ENCODE measurements around the gene COX6B2. TPM values are rescaled to one million over a fixed set of nuclear protein-coding genes. Genes with fewer than 3 reads are reported as not detected.

Gene COX6B2
- total and polyA plus RNA-seq, 4 experiments from 2014 or later, result 0.38 TPM; not detected in 3

- no peak for DNase-seq
- no peaks in the 10 kb centered on the region for H3K36me3 Mint-ChIP-seq
- H3K4me3 Mint-ChIP-seq, result no peak overlapping the region
- Histone ChIP-seq H3K9me3 (ENCODE audit: control insufficient read depth in 1 of 2, low read length in 2 of 2) (no peaks in the 10 kb centered on the region), H3K36me3 (ENCODE audit: insufficient read depth, low read length) (no peaks in the 10 kb centered on the region), H3K4me3 (ENCODE audit: low read length in 2 of 2) (no peak overlapping the region), H3K4me1 (ENCODE audit: insufficient read depth, low read length) (peaks cover 11% of the 10 kb centered on the region), H3K27me3 (ENCODE audit: insufficient read depth, low read length) (no peaks in the 10 kb centered on the region), H3K27ac (ENCODE audit: low read depth, low read length) (no peak overlapping the region)
- no peaks in the 10 kb centered on the region for H3K9me3 Mint-ChIP-seq
- no peaks in the 10 kb centered on the region for H3K27me3 Mint-ChIP-seq
- ChIA-PET POLR2A (ENCODE audit: partially characterized antibody) (interaction anchor here (0.6 kb wide), 1 partner anchor 101 kb away, joined by 3 read pairs; no protein-coding TSS in a partner anchor), CTCF (ENCODE audit: partially characterized antibody) (interaction anchor here (2.0 to 2.2 kb wide), 2 partner anchors 14 to 198 kb away, joined by 5 to 7 read pairs; no protein-coding TSS in a partner anchor)
- intact Hi-C loops (cut with micrococcal nuclease), result no loop called here
- peak overlapping the region in 1 of 7 donors; percentile 70 for H3K27ac Mint-ChIP-seq
- H3K4me1 Mint-ChIP-seq, result peaks cover 6 to 17% (median 10%) of the 10 kb centered on the region in 4 donors
Measured at GRCh38 chr19:55305983-55306562, 48.4 kb downstream of the COX6B2 start.

GRCh38 chr19:55305491-55305890 is 49.0 kb downstream of the COX6B2 start:
- peak overlapping the region in 1 of 8 donors; percentile 27 for H3K4me3 Mint-ChIP-seq
- POLR2A ChIA-PET (ENCODE audit: partially characterized antibody), result interaction anchor here (0.6 kb wide), 1 partner anchor 102 kb away, joined by 3 read pairs; no protein-coding TSS in a partner anchor
- CTCF ChIA-PET (ENCODE audit: partially characterized antibody), result interaction anchor here (2.0 to 2.2 kb wide), 2 partner anchors 14 to 199 kb away, joined by 5 to 7 read pairs; no protein-coding TSS in a partner anchor
- peak overlapping the region in 2 of 7 donors; percentile 70 to 86 for H3K27ac Mint-ChIP-seq
- Histone ChIP-seq H3K9me3 (ENCODE audit: control insufficient read depth in 1 of 2, low read length in 2 of 2) (no peaks in the 10 kb centered on the region), H3K27me3 (ENCODE audit: insufficient read depth, low read length) (no peaks in the 10 kb centered on the region), H3K27ac (ENCODE audit: low read depth, low read length) (no peak overlapping the region), H3K4me1 (ENCODE audit: insufficient read depth, low read length) (peaks cover 11% of the 10 kb centered on the region), H3K36me3 (ENCODE audit: insufficient read depth, low read length) (no peaks in the 10 kb centered on the region), H3K4me3 (ENCODE audit: low read length in 2 of 2) (no peak overlapping the region)
- intact Hi-C loops (cut with micrococcal nuclease), result no loop called here
- H3K36me3 Mint-ChIP-seq, result no peaks in the 10 kb centered on the region
- DNase-seq, result peak; percentile 50 to 63 (median 52)
- peaks cover 6 to 21% (median 10%) of the 10 kb centered on the region in 4 donors for H3K4me1 Mint-ChIP-seq
- H3K27me3 Mint-ChIP-seq, result no peaks in the 10 kb centered on the region
- H3K9me3 Mint-ChIP-seq, result no peaks in the 10 kb centered on the region

DNA sequence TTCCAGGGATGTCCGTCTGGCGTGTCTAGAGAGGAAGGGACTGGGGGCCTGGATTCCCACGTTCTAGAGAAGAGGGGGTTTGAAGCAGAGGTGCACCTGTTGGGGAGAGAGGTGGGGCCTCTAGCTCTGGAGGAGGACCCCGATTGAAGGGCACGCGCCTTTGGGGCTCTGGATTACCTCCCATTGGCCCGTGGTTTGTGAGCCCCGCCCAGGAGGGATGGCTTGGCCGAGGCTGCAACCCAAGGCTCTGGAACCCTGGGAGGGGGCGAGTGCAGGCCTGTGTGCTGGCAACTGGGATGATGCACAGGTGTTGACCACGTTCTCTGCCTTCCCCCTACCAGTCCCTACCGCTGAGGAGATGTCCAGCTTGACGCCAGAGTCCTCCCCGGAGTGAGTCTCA is 49.5 kb downstream of the COX6B2 start:
- no peaks in the 10 kb centered on the region for H3K9me3 ChIP-seq (ENCODE audit: control insufficient read depth in 1 of 2, low read length in 2 of 2)
- H3K4me1 ChIP-seq (ENCODE audit: insufficient read depth, low read length), result peaks cover 11% of the 10 kb centered on the region
- no peaks in the 10 kb centered on the region for H3K9me3 Mint-ChIP-seq
- intact Hi-C loops (cut with micrococcal nuclease), result no loop called here
- no peaks in the 10 kb centered on the region for H3K36me3 ChIP-seq (ENCODE audit: insufficient read depth, low read length)
- no peak overlapping the region for H3K27ac Mint-ChIP-seq
- H3K36me3 Mint-ChIP-seq, result no peaks in the 10 kb centered on the region
- H3K4me3 Mint-ChIP-seq, result no peak overlapping the region
- no peak overlapping the region for H3K4me3 ChIP-seq (ENCODE audit: low read length in 2 of 2)
- DNase-seq, result no peak
- POLR2A ChIA-PET (ENCODE audit: partially characterized antibody), result no interaction called here
- H3K27me3 Mint-ChIP-seq, result no peaks in the 10 kb centered on the region
- peaks cover 6 to 21% (median 10%) of the 10 kb centered on the region in 4 donors for H3K4me1 Mint-ChIP-seq
- H3K27me3 ChIP-seq (ENCODE audit: insufficient read depth, low read length), result no peaks in the 10 kb centered on the region
- H3K27ac ChIP-seq (ENCODE audit: low read depth, low read length), result no peak overlapping the region
- CTCF ChIA-PET (ENCODE audit: partially characterized antibody), result interaction anchor here (2.0 to 2.2 kb wide), 2 partner anchors 13 to 199 kb away, joined by 5 to 7 read pairs; no protein-coding TSS in a partner anchor

GRCh38 chr19:55304279-55304978 is 50.1 kb downstream of the COX6B2 start:
- Mint-ChIP-seq H3K4me1 (peaks cover 6 to 21% (median 10%) of the 10 kb centered on the region in 4 donors), H3K9me3 (no peaks in the 10 kb centered on the region), H3K4me3 (no peak overlapping the region), H3K27me3 (no peaks in the 10 kb centered on the region), H3K27ac (peak overlapping the region in 2 of 7 donors; percentile 4 to 6), H3K36me3 (no peaks in the 10 kb centered on the region)
- no peak overlapping the region for H3K27ac ChIP-seq (ENCODE audit: low read depth, low read length)
- intact Hi-C loops (cut with micrococcal nuclease), result no loop called here
- H3K36me3 ChIP-seq (ENCODE audit: insufficient read depth, low read length), result no peaks in the 10 kb centered on the region
- H3K4me3 ChIP-seq (ENCODE audit: low read length in 2 of 2), result no peak overlapping the region
- ChIA-PET POLR2A (ENCODE audit: partially characterized antibody) (interaction anchor here (1.5 to 3.7 kb wide), 2 partner anchors 45 to 79 kb away, joined by 4 to 29 read pairs; partner anchors contain the start of genes PPP6R1 and TMEM238), CTCF (ENCODE audit: partially characterized antibody) (interaction anchor here (2.0 kb wide), 1 partner anchor 200 kb away, joined by 5 read pairs; no protein-coding TSS in a partner anchor)
- H3K4me1 ChIP-seq (ENCODE audit: insufficient read depth, low read length), result peaks cover 11% of the 10 kb centered on the region
- DNase-seq, result no peak
- no peaks in the 10 kb centered on the region for H3K27me3 ChIP-seq (ENCODE audit: insufficient read depth, low read length)
- H3K9me3 ChIP-seq (ENCODE audit: control insufficient read depth in 1 of 2, low read length in 2 of 2), result no peaks in the 10 kb centered on the region

DNA sequence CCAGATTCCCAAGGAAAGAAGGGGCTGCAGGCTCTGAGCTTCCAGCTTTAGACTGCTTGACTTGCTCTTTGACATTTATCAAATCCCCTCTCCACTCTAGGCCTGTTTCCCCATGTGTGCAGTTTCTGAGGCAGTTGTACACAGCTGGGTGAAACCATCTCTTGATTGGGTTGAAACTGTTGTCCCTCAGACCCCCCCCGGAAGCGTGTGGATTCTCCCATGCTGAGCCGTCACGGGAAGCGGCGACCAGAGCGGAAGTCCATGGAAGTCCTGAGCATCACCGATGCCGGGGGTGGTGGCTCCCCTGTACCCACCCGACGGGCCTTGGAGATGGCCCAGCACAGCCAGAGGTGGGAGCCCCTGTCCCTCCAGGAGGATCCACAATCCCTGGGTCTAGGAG is 51.0 kb downstream of the COX6B2 start:
- Mint-ChIP-seq H3K36me3 (no peaks in the 10 kb centered on the region), H3K27ac (no peak overlapping the region), H3K27me3 (no peaks in the 10 kb centered on the region), H3K4me3 (no peak overlapping the region), H3K4me1 (peaks cover 6 to 21% (median 10%) of the 10 kb centered on the region in 4 donors), H3K9me3 (no peaks in the 10 kb centered on the region)
- peaks cover 11% of the 10 kb centered on the region for H3K4me1 ChIP-seq (ENCODE audit: insufficient read depth, low read length)
- no peak overlapping the region for H3K27ac ChIP-seq (ENCODE audit: low read depth, low read length)
- no peaks in the 10 kb centered on the region for H3K36me3 ChIP-seq (ENCODE audit: insufficient read depth, low read length)
- DNase-seq, result no peak
- H3K4me3 ChIP-seq (ENCODE audit: low read length in 2 of 2), result no peak overlapping the region
- no peaks in the 10 kb centered on the region for H3K9me3 ChIP-seq (ENCODE audit: control insufficient read depth in 1 of 2, low read length in 2 of 2)
- intact Hi-C loops (cut with micrococcal nuclease), result no loop called here
- ChIA-PET CTCF (ENCODE audit: partially characterized antibody) (interaction anchor here (1.0 to 3.8 kb wide), 9 partner anchors 10 to 323 kb away, joined by 3 to 53 read pairs (median 7); partner anchors contain the start of gene TMEM238), POLR2A (ENCODE audit: partially characterized antibody) (interaction anchor here (1.5 to 3.7 kb wide), 4 partner anchors 33 to 80 kb away, joined by 4 to 29 read pairs (median 16); partner anchors contain the start of genes KMT5C, PPP6R1 and TMEM238)
- H3K27me3 ChIP-seq (ENCODE audit: insufficient read depth, low read length), result no peaks in the 10 kb centered on the region

DNA sequence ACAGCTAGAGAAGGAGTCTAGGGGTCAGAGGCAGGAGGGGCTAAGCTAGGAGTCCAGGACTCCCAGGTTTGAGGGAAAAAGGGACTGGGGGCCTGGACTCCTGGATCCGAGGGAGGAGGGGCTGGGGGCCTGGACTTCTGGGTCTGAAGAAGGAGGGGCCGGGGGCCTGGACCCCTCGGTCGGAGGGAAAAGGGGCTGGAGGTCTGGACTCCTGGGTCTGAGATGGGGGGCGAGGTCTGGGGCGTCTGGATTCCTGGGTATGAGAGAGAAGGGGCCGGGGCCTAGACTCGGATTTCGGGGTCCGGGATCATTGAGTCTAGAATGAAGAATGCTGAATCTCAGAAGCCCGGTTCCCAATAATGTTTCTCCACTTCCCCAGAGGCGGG is 52.2 kb downstream of the COX6B2 start:
- H3K4me3 Mint-ChIP-seq, result peak overlapping the region in 7 of 8 donors; percentile 75 to 86 (median 80)
- intact Hi-C loops (cut with micrococcal nuclease), result loop anchor here (1.0 kb wide), 1 partner anchor 116 kb away; no protein-coding TSS in a partner anchor
- Histone ChIP-seq H3K9me3 (ENCODE audit: control insufficient read depth in 1 of 2, low read length in 2 of 2) (no peaks in the 10 kb centered on the region), H3K36me3 (ENCODE audit: insufficient read depth, low read length) (no peaks in the 10 kb centered on the region), H3K27me3 (ENCODE audit: insufficient read depth, low read length) (no peaks in the 10 kb centered on the region), H3K4me1 (ENCODE audit: insufficient read depth, low read length) (peaks cover 11% of the 10 kb centered on the region), H3K4me3 (ENCODE audit: low read length in 2 of 2) (peak overlapping the region; percentile 34 to 49), H3K27ac (ENCODE audit: low read depth, low read length) (peak overlapping the region; percentile 22)
- H3K36me3 Mint-ChIP-seq, result no peaks in the 10 kb centered on the region
- ChIA-PET POLR2A (ENCODE audit: partially characterized antibody) (interaction anchor here (1.2 to 3.7 kb wide), 8 partner anchors 22 to 202 kb away, joined by 3 to 29 read pairs (median 14); partner anchors contain the start of genes HSPBP1, KMT5C, TMEM238 and UBE2S), CTCF (ENCODE audit: partially characterized antibody) (interaction anchor here (0.9 to 3.8 kb wide), 21 partner anchors 10 to 324 kb away, joined by 3 to 53 read pairs (median 5); partner anchors contain the start of genes KMT5C, PPP6R1, TMEM238 and ZNF628)
- H3K27me3 Mint-ChIP-seq, result no peaks in the 10 kb centered on the region
- DNase-seq, result no peak
- H3K27ac Mint-ChIP-seq, result peak overlapping the region; percentile 57 to 94 (median 82)
- H3K9me3 Mint-ChIP-seq, result no peaks in the 10 kb centered on the region
- H3K4me1 Mint-ChIP-seq, result peaks cover 6 to 21% (median 10%) of the 10 kb centered on the region in 4 donors
